Prostate gland (tissue), 2 donors: ENCODE results near the gene PANX1.

ENCODE experiments used
- CTCF ChIP-seq, 4 experiments: fragments of 200-600 bp in 2 of 4; fragments of 450-650 bp in 2 of 4; sonication (generic) in 2 of 4; IDR thresholded peaks; 1 replicate in 3 of 4; 2 replicates in 1 of 4; pipeline ENCODE4 v1.5.1; 2016 to 2019; ENCODE audit warnings: antibody characterized with exemption in 4 of 4, mild to moderate bottlenecking in 2 of 4, moderate library complexity in 2 of 4
- POLR2A ChIP-seq: fragments of 450-650 bp; IDR thresholded peaks from one replicate; pipeline ENCODE4 v1.6.1; 2016; ENCODE audit warnings: antibody characterized with exemption, mild to moderate bottlenecking
- POLR2AphosphoS5 ChIP-seq: sonication (generic); formaldehyde crosslinking; IDR thresholded peaks from one replicate; pipeline ENCODE4 v1.6.1; 2017; ENCODE audit warnings: antibody characterized with exemption

- TF ChIP-seq CTCF (IDR thresholded peaks at IDR 0.05), result no peak
- TF ChIP-seq POLR2AphosphoS5, result no peak
- no peak for TF ChIP-seq POLR2A
These were observed 40.9 kb downstream of the PANX1 start for GRCh38 chr11:94169516-94169915.
